Measurements from ENCODE around the gene TBC1D5. TPM values are rescaled to one million over a fixed set of nuclear protein-coding genes. Genes with fewer than 3 reads are reported as not detected.

Gene TBC1D5
- total and polyA plus RNA-seq, 2 of the 8 experiments (the other 6 are each of a cell fraction or from before 2014, with no cell fraction given): 11.0 to 22.9 TPM

DNA sequence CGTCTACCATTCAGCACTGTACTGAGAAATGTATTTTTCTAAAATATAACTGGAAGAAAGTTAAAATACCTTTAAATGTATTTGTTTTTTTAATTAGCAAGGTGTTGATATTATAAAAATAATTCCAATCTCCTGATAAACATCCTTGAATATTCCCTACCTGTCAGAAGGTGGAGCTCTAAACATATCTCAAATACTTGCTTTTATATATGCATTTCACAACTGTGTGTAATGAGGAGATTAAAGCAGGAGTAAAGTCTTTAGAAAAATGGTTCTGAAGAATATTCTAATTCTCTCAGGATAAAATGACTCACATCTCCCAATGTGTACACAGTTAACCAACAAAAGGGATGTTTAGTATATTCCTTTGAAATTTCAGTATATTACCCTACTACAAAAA is 434.9 kb downstream of the TBC1D5 start:
- Histone ChIP-seq H3K9ac (replicated peaks in 1 of 4; ENCODE audit: extremely low read depth in 1 of 4, low read depth in 3 of 4, low read length in 3 of 4) (no peak overlapping the region), H3K56ac (replicated peaks; ENCODE audit: insufficient read length, low read depth, low read length) (no peak overlapping the region), H3K4me2 (ENCODE audit: insufficient read depth in 1 of 2, low read depth in 2 of 2, low read length in 2 of 2) (no peak overlapping the region), H2BK15ac (ENCODE audit: low read length) (no peak overlapping the region), H3K4me3 (ENCODE audit: extremely low read depth in 1 of 4, insufficient read depth in 2 of 4, low read depth in 3 of 4, low read length in 4 of 4) (no peak overlapping the region), H3K79me2 (ENCODE audit: control insufficient read depth in 1 of 2, insufficient read depth in 2 of 2, low read length in 2 of 2) (no peaks in the 10 kb centered on the region), H4K8ac (ENCODE audit: extremely low read depth, insufficient read depth, low read length) (no peak overlapping the region), H2BK12ac (ENCODE audit: low read depth, low read length) (no peak overlapping the region), H2BK5ac (ENCODE audit: low read depth, low read length) (no peak overlapping the region), H3K27ac (ENCODE audit: low read depth, low read length) (no peak overlapping the region), H4K91ac (replicated peaks; ENCODE audit: insufficient read length, low read length) (no peak overlapping the region), H3K79me1 (ENCODE audit: low read depth, low read length) (no peaks in the 10 kb centered on the region), H2BK120ac (replicated peaks; ENCODE audit: low read depth, low read length) (no peak overlapping the region), H4K20me1 (replicated peaks in 1 of 2; ENCODE audit: control insufficient read depth in 1 of 2, insufficient read depth in 2 of 2, low read length in 2 of 2) (no peaks in the 10 kb centered on the region), H3K4ac (replicated peaks; ENCODE audit: insufficient read length, low read depth, low read length) (no peak overlapping the region), H3K14ac (ENCODE audit: insufficient read length) (no peak overlapping the region), H3K9me3 (ENCODE audit: insufficient read depth in 2 of 2, low read depth in 1 of 2, low read length in 1 of 2) (no peaks in the 10 kb centered on the region), H3K18ac (ENCODE audit: extremely low read depth, low read length) (no peak overlapping the region), H3K36me3 (ENCODE audit: control insufficient read depth in 2 of 4, insufficient read depth in 4 of 4, low read length in 3 of 4) (no peaks in the 10 kb centered on the region), H2BK20ac (ENCODE audit: low read length) (no peak overlapping the region), H4K5ac (ENCODE audit: insufficient read length, low read depth, low read length) (no peak overlapping the region), H2AFZ (ENCODE audit: low read length) (no peak overlapping the region), H2AK5ac (ENCODE audit: low read depth, low read length) (no peak overlapping the region), H3K27me3 (replicated peaks in 1 of 4; ENCODE audit: control insufficient read depth in 3 of 4, extremely low read depth in 1 of 4, insufficient read depth in 3 of 4, low read length in 3 of 4) (no peaks in the 10 kb centered on the region), H3K23me2 (ENCODE audit: low read depth, low read length) (no peaks in the 10 kb centered on the region), H3K23ac (ENCODE audit: insufficient read length) (no peak overlapping the region), H3K4me1 (replicated peaks in 1 of 4; ENCODE audit: control insufficient read depth in 3 of 4, insufficient read depth in 4 of 4, low read length in 3 of 4) (no peaks in the 10 kb centered on the region)
- FAIRE-seq (no peak), DNase-seq (ENCODE audit: low read depth in 1 of 2, low spot score in 2 of 2) (no peak)
- CTCF ChIA-PET (ENCODE audit: partially characterized antibody): interaction anchor here (0.9 to 1.2 kb wide), 4 partner anchors 21 to 111 kb away, joined by 3 to 4 read pairs (median 3); no protein-coding TSS in a partner anchor
- WGBS, 2 experiments (ENCODE audit: extremely low coverage in 1 of 2, insufficient coverage in 1 of 2, insufficient read length in 1 of 2, insufficient replicate concordance in 2 of 2, low coverage in 1 of 2, low lambda C conversion rate in 2 of 2, missing lambda C conversion rate in 1 of 2): 85% methylated on average over 1 of the region's 1 CpG; no CpG with 5 or more reads in 1 of the 2 experiments
- TF ChIP-seq RAD21 (IDR thresholded peaks at IDR 0.05 in 1 of 2, conservative IDR thresholded peaks at IDR 0.05 in 1 of 2; ENCODE audit: low read depth in 2 of 2, low read length in 2 of 2): peak in 1 of 2 experiments; percentile 9; a peak in 2 of 4 replicates
- TF ChIP-seq SP4 (IDR thresholded peaks at IDR 0.05; ENCODE audit: low read length): no peak
- POLR2A ChIA-PET (ENCODE audit: partially characterized antibody): no interaction called here
